ENCODE measurements around the gene LUZP4.
"Not testable (repeated sequence)": the region's sequence is repeated elsewhere in the genome, so short reads cannot be mapped to it uniquely, and the experiment has no call there.

The LUZP4 gene

GRCh38 chrX:115289465-115289864, at the start of gene LUZP4:
TSS of gene LUZP4 (plus strand) at chrX:115289715. CDS start at chrX:115289760, 45 bp downstream.
- no peak for DNase-seq

DNA sequence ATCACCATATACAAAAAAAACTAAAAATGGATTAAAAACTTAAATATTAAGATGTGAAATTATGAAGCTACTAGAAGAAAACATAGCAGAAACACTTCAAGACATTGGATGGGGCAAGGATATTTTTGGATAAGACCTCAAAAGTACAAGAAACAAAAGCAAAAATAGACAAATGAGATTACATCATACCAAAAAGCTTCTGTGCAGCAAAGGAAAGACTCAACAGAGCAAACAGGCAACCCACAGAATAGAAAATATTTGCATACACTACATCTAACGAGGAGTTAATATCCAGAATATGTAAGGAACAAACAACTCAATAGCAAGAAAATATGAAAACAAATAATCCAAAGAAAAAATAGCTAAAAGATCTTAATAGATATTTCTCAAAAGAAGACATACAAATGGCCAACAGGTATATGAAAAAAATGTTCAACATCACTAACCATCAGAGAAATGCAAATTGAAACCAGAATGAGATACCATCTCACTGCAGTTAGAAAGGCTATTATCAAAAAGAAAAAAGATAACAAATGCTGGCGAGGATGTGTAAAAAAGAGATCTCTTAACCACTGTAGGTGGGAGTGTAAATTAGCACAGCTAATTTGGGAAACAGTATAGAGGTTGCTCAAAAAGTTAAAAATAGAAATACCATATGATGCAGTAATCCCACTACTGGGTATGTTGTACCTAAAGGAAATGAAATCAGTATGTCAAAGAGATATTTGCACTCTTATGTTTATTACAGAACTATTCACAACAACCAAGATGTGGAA, 37.9 kb upstream of the LUZP4 start:
- DNase-seq, result no peak

GRCh38 chrX:115255003-115255402, 34.5 kb upstream of the LUZP4 start:
- no peak for DNase-seq

DNA sequence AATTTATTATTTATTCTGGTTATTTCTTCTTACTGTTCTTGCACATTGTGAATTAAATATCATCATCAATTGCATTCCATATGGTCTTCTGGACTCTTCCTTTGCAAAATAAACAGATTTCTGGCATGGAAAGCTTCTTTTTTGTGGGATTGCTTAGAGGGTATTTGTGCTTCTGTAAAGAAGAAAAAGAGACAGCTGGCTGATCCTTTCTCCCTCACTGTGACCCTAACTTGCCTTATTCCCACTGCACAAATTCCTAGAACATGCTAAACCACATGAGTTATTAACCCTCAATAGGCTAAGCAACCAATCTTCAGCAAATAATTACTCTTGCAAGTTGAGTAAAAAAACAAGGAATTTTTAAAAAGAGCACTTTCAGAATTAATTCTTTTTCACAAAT, 31.8 kb upstream of the LUZP4 start:
- DNase-seq, result no peak

DNA sequence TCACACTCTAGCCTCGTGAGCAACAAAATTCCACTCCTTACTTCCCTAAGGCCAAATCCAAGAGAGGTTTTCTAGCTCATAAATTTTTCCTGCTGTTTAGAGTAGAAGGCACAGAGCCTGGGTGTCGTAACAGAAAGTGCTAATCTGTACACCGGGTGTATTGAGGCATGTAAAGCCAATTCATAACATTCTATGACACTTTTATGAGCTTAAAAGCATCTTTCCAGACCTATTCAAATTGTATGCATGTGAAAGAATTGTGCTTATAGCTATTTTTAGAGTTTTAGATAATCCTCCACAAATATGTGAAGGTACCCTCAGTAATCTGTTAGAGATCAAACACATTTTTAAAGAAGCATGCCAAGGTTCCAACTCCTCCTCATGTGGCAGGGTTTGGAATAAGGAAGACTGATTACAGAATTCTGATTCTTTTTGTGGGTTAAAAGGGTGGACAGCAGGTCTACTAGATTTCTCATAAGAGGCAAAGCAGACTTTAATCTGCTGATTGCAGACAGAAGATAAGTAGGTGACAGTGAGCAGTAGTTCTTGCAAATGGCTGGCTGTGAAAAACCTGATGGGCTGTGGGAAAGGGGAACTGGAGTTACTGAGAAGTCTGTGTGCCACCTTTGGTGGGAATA, 30.2 kb upstream of the LUZP4 start:
- DNase-seq, result no peak

GRCh38 chrX:115260330-115260729, 29.2 kb upstream of the LUZP4 start:
- DNase-seq, result no peak

DNA sequence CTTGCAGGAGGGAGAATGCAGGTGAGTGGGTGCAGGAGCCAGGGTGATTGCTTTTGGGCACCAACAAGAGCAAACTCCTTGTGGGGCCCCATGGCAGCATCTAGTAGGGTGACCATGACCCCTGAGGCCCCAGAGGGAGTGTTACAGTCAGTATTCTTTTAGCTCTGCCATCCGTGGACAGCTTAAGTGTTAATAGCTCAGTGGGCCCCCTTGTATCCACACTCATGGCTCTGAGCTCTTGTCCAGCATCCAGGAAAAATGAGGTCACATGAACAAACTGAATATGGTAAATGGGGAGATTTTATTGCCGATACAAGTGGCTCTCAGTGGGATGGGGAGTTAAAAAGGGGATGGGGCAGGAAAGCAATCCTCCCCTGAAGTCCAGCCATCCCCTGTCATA, 28.4 kb upstream of the LUZP4 start:
- no peak for DNase-seq

DNA sequence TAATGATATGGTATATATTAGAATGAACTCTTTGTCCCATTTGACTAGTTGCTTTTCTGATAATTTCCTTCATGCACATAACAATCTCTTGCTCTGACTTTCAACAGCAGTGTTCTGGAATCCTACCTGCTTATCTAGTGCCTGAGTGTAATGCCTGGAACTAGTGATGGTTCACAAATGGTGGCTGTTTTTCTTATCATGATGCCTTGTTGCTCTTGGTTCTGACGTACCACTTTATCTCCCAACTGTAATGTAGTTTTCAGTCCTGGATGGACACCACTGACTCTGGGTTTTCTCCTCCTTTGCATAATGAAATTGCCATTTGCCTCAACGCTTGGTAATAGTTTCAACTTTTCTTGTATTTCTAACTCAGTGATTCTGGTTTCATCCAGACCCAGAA, 25.5 kb upstream of the LUZP4 start:
- no peak for DNase-seq

GRCh38 chrX:115266300-115266699, 23.2 kb upstream of the LUZP4 start:
- DNase-seq, result no peak

DNA sequence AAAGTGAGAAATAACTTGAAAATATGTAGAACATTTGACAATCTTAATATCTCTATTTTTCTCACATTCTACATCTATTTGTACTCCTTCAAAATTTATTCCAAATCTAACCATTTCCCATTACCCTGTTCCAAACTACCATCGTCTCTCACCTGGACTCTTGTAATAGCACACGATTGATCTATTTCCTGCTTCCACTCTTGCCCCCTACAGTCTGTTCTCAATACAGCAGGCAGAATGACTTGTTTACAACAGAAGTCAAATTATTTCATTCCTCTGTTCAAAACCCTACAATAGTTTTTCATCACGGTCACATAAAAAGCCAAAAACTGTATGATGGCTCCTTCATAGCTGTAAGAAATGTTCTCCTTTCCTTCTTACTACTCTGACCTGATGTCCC, 21.1 kb upstream of the LUZP4 start:
- DNase-seq, result peak; percentile 1

DNA sequence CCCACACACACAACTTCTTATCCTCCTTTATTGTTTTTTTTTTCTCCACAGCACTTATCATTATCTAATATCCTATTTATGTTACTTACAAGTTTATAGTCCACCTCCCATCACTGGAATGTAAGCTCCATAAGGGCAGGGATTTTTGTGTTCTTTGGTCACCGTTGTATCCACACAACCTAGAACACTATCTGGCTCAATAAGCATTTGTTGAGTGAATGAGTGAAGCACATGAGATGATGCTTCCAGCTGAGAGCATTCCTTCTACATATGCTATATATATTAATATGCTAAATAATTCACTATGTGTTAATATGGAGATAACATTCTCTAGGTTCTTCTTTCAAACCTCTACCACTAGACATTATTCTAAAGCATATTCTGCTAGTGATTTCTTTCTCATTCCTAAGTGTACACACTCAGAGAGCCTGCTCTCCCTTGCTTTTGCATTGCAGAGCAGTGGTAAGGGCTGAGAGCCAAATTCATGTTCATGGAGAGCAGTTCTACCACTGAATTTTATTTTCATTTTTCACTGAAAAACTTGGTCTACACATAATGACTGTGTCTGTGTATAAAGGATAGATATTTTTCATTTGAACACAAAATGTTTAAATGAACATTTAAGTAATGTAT, 20.3 kb upstream of the LUZP4 start:
- no peak for DNase-seq

- no peak for DNase-seq
Measured at GRCh38 chrX:115284877-115285276, 4.6 kb upstream of the LUZP4 start.

GRCh38 chrX:115297189-115297588, 7.7 kb downstream of the LUZP4 start:
- no peak for DNase-seq

GRCh38 chrX:115311139-115311538, 21.6 kb downstream of the LUZP4 start:
- no peak for DNase-seq

DNA sequence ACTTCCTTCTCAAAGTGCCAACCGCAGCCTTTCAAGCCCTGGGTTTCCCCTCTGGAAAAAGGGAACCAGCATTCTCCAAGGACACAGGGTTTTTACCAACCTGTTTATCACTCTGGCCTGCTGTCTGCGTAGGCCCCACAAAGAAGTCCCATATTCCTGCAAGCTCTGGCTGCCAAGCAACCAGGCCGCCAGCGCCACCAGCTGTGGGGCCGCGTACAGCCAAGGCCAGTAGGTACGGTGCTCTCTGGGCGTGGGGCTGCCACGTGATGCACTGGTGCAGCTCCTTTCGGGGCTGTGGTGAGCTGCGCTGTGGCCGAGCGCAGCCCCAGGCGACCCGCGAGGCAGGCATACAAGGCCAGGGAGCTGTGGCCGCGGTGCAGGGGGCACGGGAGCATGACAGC, 22.1 kb downstream of the LUZP4 start:
- no peak for DNase-seq

GRCh38 chrX:115318139-115318538, 28.6 kb downstream of the LUZP4 start:
- no peak for DNase-seq

- no peak for DNase-seq
Measured at GRCh38 chrX:115322375-115322774, 32.9 kb downstream of the LUZP4 start.

DNA sequence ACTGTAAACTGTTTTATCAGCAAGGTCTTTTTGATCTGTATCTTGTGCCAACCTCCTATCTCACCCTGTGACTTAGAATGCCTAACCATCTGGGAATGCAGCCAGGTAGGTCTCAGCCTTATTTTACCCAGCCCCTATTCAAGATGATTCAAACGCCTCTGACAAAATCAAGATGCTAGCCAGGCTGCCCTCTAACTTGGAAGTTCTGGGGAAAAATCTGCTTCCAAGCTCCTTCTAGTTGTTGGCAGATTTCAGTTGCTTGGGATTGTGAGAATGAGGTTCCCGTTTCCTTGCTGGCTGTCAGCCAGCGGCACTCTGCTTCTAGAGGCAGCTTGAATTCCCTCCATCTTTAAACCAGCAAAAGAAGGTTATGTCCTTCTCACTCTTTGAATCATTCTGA, 34.7 kb downstream of the LUZP4 start:
- no peak for DNase-seq

- DNase-seq, result not testable (repeated sequence)
Measured at GRCh38 chrX:115329282-115329681, 39.8 kb downstream of the LUZP4 start.

DNA sequence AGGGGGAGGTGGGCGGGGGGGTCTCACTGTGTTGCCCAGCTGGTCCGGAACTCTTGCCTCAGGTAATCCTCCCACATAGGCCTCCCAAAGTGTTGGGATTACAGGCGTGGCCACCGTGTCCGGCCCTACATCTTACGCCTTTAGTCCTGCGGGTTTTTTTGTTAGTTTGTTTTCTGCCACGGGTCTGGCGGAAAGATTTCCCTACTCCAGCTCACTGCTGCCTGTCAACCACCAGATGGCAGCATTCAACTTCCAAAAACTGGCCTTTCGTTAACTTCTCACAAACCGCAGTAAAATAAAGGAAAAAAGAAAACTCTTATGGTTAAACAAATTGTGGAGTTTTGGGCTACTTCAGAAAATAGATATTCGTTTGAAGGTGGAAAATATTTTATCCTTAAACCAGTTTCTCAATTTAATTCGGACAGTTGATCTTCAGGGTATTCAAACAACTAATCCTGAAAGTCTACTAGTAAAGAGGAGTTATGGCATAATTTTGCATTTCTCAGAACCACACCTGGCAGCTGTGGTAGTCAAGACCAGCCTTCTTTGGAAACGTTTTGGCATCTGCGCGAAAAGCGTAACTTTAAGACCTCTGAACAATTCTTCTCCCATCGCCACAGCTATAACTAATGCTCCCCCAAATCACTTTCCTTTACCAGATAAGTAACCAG, 41.1 kb downstream of the LUZP4 start:
- peak; percentile 58 for DNase-seq

DNA sequence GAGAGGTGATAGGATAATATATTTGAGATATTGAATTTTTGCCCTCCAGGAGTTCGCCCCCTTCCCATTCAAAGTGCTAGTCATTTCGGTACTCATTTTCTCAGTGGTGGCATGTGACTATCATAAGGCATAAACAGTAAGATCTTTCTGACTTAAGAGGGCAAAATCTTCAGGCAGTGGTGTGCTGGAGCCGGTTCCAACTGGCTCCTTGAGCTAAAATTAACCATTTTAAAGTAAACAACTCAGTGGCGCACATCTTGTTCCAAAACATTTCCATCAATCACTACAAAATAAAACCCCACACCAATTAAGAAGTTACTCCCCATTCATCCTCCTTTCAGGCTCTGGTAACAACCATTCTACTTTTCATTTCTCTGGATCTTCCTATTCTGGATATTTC, 43.3 kb downstream of the LUZP4 start:
- DNase-seq, result no peak

DNA sequence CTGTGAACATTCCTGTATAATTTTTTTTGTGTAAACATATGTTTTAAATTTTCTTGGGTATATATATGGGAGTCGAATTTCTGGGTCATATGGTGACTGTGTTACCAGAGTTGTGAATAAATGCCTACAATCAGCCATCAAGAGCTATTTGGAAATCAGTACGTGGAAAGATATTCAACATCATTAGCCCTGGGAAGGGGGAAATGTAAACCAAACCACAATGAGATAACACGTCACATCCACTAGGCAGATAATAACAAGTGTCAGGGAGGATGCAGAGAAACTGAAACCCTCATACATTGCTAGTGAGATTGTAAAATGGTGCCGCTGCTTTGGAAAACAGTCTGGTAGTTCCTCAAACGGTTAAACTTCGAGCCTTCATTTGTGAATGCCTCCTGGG, 43.9 kb downstream of the LUZP4 start:
- DNase-seq, result no peak

GRCh38 chrX:115337491-115338144, 48.1 kb downstream of the LUZP4 start:
- DNase-seq, result no peak

All from activated CD4-positive, alpha-beta T cell treated with anti-CD3 and anti-CD28 coated beads, Interleukin-10, Interleukin-2, amounts not matched to agents 100 ng/mL and 50 ng/mL, durations not matched to agents 16 hours and 8 hours (primary cell).